CD4-positive, alpha-beta T cell (primary cell): ENCODE measurements around the gene POC1B. TPM values are rescaled to one million over a fixed set of nuclear protein-coding genes. Genes with fewer than 3 reads are reported as not detected.
A peak's percentile ranks its signal among the peaks of the same experiment; 100 is the strongest.

Experiments used
- ATAC-seq: fragments of 200-7000 bp; cut with Tn5 transposase; one replicate; pipeline ENCODE4 v1.10.0; 2022; ENCODE audit warnings: mild to moderate bottlenecking; ENCODE audit not compliant: poor library complexity
- CTCF ChIA-PET: fragments of 350-600 bp; sonication (Branson Sonifier 250); formaldehyde crosslinking; loops from one replicate; lab custom pipeline; 2021; ENCODE audit warnings: antibody characterized with exemption, inconsistent platforms; lab: Charles Lee
- POLR2A ChIA-PET: fragments of 350-600 bp; sonication (Branson Sonifier 250); formaldehyde crosslinking; loops from one replicate; lab custom pipeline; 2021; ENCODE audit warnings: antibody characterized with exemption, inconsistent platforms; lab: Charles Lee
- DNase-seq, 14 experiments: peaks; one replicate each; pipeline ENCODE4 v3.0.0-alpha.2; 2013 to 2020; ENCODE audit warnings: mixed read lengths in 2 of 14
- H3K27ac ChIP-seq, 2 donors: one replicate each; pipeline versions ENCODE4 v1.5.1 to v1.7.0; 2013; ENCODE audit warnings: low read length in 2 of 2, low read depth in 1 of 2, mild to moderate bottlenecking in 1 of 2
- H3K27me3 ChIP-seq, 2 experiments: 1 replicate in 1 of 2; 2 replicates in 1 of 2; pipeline versions ENCODE4 v1.6.1 to v1.7.0; 2013; ENCODE audit warnings: low read length in 2 of 2, control low read depth in 1 of 2, mild to moderate bottlenecking in 1 of 2, moderate library complexity in 1 of 2; ENCODE audit not compliant: insufficient read depth in 2 of 2, control insufficient read depth in 1 of 2
- H3K36me3 ChIP-seq: one replicate; pipeline ENCODE4 v1.6.1; 2013; ENCODE audit warnings: low read length, control low read depth; ENCODE audit not compliant: insufficient read depth
- H3K4me1 ChIP-seq: one replicate; pipeline ENCODE4 v1.6.1; 2013; ENCODE audit warnings: low read length, control low read depth; ENCODE audit not compliant: insufficient read depth
- H3K4me3 ChIP-seq: one replicate; pipeline ENCODE4 v1.5.1; 2013; ENCODE audit warnings: mild to moderate bottlenecking, low read length, moderate library complexity
- H3K9me3 ChIP-seq, 2 experiments: 1 replicate in 1 of 2; 2 replicates in 1 of 2; pipeline versions ENCODE4 v1.6.1 to v1.7.0; 2013; ENCODE audit warnings: low read length in 2 of 2, mild to moderate bottlenecking in 2 of 2, control low read depth in 1 of 2, moderate library complexity in 1 of 2; ENCODE audit not compliant: control insufficient read depth in 1 of 2, insufficient read depth in 1 of 2
- H3K27ac Mint-ChIP-seq: one replicate; pipeline ENCODE4 v1.8.0; 2020; ENCODE audit warnings: mixed read lengths
- H3K27me3 Mint-ChIP-seq: one replicate; pipeline ENCODE4 v1.8.0; 2021; ENCODE audit warnings: mixed read lengths
- H3K36me3 Mint-ChIP-seq: one replicate; pipeline ENCODE4 v1.8.0; 2021; ENCODE audit warnings: low read depth, mixed read lengths
- H3K4me1 Mint-ChIP-seq: one replicate; pipeline ENCODE4 v1.8.0; 2021; ENCODE audit warnings: low read depth, mixed read lengths
- H3K4me3 Mint-ChIP-seq: one replicate; pipeline ENCODE4 v1.8.0; 2020; ENCODE audit warnings: mild to moderate bottlenecking, mixed read lengths
- H3K9me3 Mint-ChIP-seq: one replicate; pipeline ENCODE4 v1.8.0; 2020; ENCODE audit warnings: mixed read lengths
- CTCF ChIP-seq: fragments of 200-600 bp; IDR thresholded peaks from one replicate; pipeline ENCODE4 v1.8.0; 2022; ENCODE audit warnings: antibody characterized with exemption, mild to moderate bottlenecking
- intact Hi-C, 2 experiments: fragments of 100-400 bp; cut with DNase I in 1 of 2; cut with micrococcal nuclease in 1 of 2; formaldehyde crosslinking; loops; one replicate each; pipeline versions ENCODE4 v1.15.1 to v1.9.0; 2023 to 2025; cut with DNase I, micrococcal nuclease
- total RNA-seq, 174 experiments: library from RNA in 2 of 174; stranded (reverse) in 2 of 174; gene quantifications; one replicate each; pipeline ENCODE4 v1.2.3 and lab custom pipeline; 2021 to 2026

Gene POC1B
- total RNA-seq, 2 experiments from 2014 or later = 14.9 to 16.2 TPM

GRCh38 chr12:89476232-89476631, 49.6 kb downstream of the POC1B start:
- H3K36me3 Mint-ChIP-seq = peaks cover 2% of the 10 kb centered on the region
- ChIA-PET POLR2A (no interaction called here), CTCF (no interaction called here)
- no peaks in the 10 kb centered on the region for H3K9me3 ChIP-seq
- no peaks in the 10 kb centered on the region for H3K27me3 ChIP-seq
- H3K27me3 Mint-ChIP-seq = no peaks in the 10 kb centered on the region
- no peak for ATAC-seq
- intact Hi-C loops = no loop called here
- H3K4me3 Mint-ChIP-seq = no peak overlapping the region
- peaks cover 15% of the 10 kb centered on the region for H3K4me1 Mint-ChIP-seq
- H3K4me1 ChIP-seq = peaks cover 11% of the 10 kb centered on the region
- no peak for DNase-seq
- H3K4me3 ChIP-seq = no peak overlapping the region
- H3K27ac Mint-ChIP-seq = no peak overlapping the region
- no peak overlapping the region for H3K27ac ChIP-seq
- H3K36me3 ChIP-seq = no peaks in the 10 kb centered on the region
- no peaks in the 10 kb centered on the region for H3K9me3 Mint-ChIP-seq
- TF ChIP-seq CTCF = no peak

- no peak for DNase-seq
- no peak for ATAC-seq
- H3K4me3 ChIP-seq = no peak overlapping the region
- CTCF ChIA-PET = interaction anchor here (1.6 kb wide), 1 partner anchor 456 kb away, joined by 3 read pairs; no protein-coding TSS in a partner anchor
- H3K4me1 ChIP-seq = peaks cover 11% of the 10 kb centered on the region
- H3K27ac ChIP-seq = peak overlapping the region in 1 of 2 donors; percentile 16
- no peaks in the 10 kb centered on the region for H3K9me3 ChIP-seq
- no peaks in the 10 kb centered on the region for H3K36me3 ChIP-seq
- Mint-ChIP-seq H3K27ac (peak overlapping the region; percentile 4), H3K27me3 (no peaks in the 10 kb centered on the region), H3K36me3 (no peaks in the 10 kb centered on the region), H3K4me1 (peaks cover 23% of the 10 kb centered on the region), H3K9me3 (no peaks in the 10 kb centered on the region), H3K4me3 (no peak overlapping the region)
- no peak for TF ChIP-seq CTCF
- no peaks in the 10 kb centered on the region for H3K27me3 ChIP-seq
- POLR2A ChIA-PET = interaction anchor here (0.9 kb wide), 1 partner anchor 49 kb away, joined by 3 read pairs; the partner anchor contains the start of gene GALNT4
- intact Hi-C loops = no loop called here
Measured at GRCh38 chr12:89475203-89475990, 50.5 kb downstream of the POC1B start.

- Histone ChIP-seq H3K27ac (no peak overlapping the region), H3K4me3 (no peak overlapping the region), H3K9me3 (no peaks in the 10 kb centered on the region), H3K36me3 (no peaks in the 10 kb centered on the region), H3K27me3 (no peaks in the 10 kb centered on the region), H3K4me1 (peaks cover 15% of the 10 kb centered on the region)
- ATAC-seq = no peak
- no peak overlapping the region for H3K4me3 Mint-ChIP-seq
- no peaks in the 10 kb centered on the region for H3K36me3 Mint-ChIP-seq
- H3K4me1 Mint-ChIP-seq = peaks cover 27% of the 10 kb centered on the region
- intact Hi-C loops = no loop called here
- H3K9me3 Mint-ChIP-seq = no peaks in the 10 kb centered on the region
- ChIA-PET CTCF (interaction anchor here (1.6 kb wide), 1 partner anchor 455 kb away, joined by 3 read pairs; no protein-coding TSS in a partner anchor), POLR2A (interaction anchor here (0.6 to 0.9 kb wide), 2 partner anchors 22 to 50 kb away, joined by 3 read pairs; partner anchors contain the start of gene GALNT4)
- no peak for TF ChIP-seq CTCF
- H3K27me3 Mint-ChIP-seq = no peaks in the 10 kb centered on the region
- peak overlapping the region; percentile 4 for H3K27ac Mint-ChIP-seq
- DNase-seq = no peak
Measured at GRCh38 chr12:89474615-89475014, 51.2 kb downstream of the POC1B start.
